RKO (cell line): ENCODE results near the gene MARK3.
A peak's percentile ranks its signal among the peaks of the same experiment; 100 is the strongest.

ENCODE experiments used
- DNase-seq: peaks from one replicate; pipeline ENCODE4 v3.0.0-alpha.2; 2016; ENCODE audit warnings: low spot score

MARK3 gene

GRCh38 chr14:103366741-103367140 lies 18.5 kb upstream of the MARK3 start:
- no peak for DNase-seq

DNA sequence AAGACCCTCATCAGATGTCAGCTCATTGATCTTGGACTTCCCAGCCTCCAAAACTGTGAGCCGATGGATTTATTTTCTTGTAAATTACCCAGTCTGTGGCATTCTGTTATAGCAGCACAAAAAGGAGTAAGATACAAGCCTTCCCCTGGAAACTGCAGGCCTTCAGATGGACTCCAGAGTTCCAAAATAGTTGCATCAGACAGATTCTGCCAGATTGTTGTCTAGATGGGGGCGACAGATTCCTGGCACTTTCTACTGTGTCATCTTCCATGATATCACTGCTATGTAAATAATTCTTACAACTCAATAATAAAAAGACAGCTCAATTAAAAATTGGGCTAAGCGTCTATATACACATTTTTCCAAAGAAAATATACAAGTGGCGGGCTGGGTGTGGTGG lies 17.2 kb upstream of the MARK3 start:
- DNase-seq = no peak

- no peak for DNase-seq
Measured at GRCh38 chr14:103370087-103370486, 15.1 kb upstream of the MARK3 start.

DNA sequence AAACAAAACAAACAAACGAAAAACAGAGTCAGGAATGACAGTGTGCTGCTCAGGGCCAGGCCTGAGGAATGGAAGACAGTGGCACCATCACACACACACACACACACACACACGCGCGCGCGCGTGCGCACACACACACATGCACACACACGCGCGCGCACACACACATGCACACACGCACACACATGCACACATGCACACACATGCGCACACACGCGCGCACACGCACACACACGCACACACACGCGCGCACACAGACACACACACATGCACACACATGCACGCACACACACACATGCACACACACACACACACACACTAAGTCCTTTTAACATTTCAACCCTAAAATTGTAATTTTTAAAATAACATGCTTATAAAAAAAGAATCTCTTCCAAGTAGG lies 13.2 kb upstream of the MARK3 start:
- DNase-seq = no peak

DNA sequence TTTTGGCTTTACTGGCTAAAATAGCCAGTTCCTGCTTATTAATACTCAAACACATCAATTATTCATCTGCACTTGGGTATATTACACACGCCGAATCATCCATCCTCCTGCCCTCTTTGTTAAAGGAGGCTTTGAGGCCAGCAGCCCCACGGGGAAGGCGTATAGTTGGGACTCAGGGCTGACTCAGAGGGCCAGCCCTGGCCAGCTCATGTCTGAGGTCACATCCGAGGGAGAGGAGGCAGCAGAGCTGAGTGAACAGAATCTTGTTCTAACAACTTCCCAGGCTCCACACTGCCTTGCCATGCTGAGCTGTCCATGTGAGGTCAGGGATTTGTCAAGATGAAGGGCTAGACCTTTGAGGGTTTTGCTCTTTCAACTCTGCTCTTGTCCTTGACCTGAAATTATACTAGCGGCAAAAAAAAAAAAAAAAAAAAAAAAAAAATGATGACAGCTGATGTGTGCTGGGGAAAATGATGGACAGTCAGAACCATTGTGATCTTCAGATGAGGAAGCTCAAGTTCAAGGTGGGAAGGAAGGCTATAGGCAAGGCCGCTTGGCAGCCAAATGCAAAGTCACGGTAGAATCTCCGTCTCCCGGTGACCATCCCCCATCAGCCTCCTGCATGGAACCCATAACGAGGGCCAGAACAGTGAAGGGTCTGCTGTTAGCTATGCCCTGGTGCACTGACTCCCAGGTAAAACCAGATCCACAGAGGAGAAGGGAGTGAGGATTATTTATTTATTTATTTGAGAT lies 12.5 kb upstream of the MARK3 start:
- DNase-seq = peak; percentile 98

DNA sequence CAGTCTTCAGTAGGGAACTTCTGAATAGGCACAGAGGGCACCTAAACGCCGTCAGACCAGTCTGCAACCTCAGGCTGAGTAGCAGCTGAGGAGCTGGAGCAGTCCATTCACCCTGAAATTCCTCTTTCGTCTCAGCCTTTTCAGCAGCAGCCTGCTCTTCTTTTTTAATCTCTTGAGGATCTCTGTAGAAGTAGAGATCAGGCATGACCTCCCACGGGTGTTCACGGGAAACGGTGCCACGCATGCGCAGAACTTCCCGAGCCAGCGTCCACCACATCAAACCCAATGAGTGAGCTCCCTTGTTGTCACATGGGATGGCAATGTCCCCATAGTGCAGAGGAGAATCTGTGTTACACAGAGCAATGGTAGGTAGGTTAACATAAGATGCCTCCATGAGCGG lies 11.1 kb upstream of the MARK3 start:
- DNase-seq = no peak

DNA sequence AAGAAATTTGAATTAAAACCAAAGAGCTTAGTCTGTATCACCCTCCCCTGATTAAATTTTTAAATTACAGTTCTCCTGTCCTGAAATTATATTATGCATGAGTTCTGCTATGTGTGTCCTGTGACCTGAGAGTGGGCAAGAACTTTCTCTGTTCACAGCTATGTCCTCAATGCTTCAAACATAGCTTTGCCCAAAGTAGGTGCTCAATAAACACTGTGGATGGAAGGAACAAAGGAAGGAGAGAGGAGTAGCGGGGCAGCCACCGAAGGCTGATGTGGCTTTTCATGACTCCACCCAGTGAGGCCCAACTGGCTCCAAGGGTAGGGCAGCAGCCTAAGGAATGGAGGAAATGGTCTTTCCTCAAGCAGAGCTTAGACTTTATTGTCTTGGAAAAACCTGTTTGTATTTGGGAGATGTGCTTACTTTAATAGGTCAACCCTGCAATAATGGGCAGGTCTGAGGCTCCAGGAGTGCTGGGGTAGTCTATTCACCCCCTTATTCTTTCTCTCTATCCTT lies 7.6 kb upstream of the MARK3 start:
- no peak for DNase-seq

- no peak for DNase-seq
Measured at GRCh38 chr14:103378038-103378854, 7.0 kb upstream of the MARK3 start.

DNA sequence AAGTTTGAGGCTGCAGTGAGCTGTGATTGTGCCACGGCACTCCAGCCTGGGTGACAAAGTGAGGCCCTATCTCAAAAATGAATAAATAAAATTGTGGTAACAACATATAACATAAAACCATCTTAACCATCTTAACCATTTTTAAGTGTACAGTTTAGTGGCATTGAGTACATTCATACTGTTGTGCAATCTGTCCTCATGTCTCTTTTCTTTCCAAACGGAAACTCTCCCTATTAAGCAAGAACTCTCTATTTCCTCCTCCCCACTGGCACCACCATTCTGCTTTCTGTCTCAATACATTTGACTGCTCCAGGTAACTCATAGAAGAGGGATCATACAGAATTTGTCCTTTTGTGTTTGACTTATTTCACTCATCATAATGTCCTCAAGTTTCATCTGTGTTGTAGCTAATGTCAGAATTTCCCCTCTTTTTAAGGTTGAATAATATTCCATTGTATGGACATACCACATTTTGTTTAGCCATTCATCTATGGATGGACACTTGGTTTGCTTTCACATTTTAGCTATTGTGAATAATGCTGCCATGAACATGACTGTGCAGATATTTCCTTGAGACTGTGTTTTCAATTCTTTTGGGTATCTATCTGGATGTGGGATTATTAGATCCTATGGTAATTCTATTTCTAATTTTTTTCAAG lies 4.4 kb upstream of the MARK3 start:
- DNase-seq = no peak

GRCh38 chr14:103382376-103382775 lies 2.8 kb upstream of the MARK3 start:
- DNase-seq = peak; percentile 44

- no peak for DNase-seq
Measured at GRCh38 chr14:103384450-103385151, 614 bp upstream of the MARK3 start.

GRCh38 chr14:103385929-103386712 lies 906 bp downstream of the MARK3 start:
- DNase-seq = peak; percentile 59

DNA sequence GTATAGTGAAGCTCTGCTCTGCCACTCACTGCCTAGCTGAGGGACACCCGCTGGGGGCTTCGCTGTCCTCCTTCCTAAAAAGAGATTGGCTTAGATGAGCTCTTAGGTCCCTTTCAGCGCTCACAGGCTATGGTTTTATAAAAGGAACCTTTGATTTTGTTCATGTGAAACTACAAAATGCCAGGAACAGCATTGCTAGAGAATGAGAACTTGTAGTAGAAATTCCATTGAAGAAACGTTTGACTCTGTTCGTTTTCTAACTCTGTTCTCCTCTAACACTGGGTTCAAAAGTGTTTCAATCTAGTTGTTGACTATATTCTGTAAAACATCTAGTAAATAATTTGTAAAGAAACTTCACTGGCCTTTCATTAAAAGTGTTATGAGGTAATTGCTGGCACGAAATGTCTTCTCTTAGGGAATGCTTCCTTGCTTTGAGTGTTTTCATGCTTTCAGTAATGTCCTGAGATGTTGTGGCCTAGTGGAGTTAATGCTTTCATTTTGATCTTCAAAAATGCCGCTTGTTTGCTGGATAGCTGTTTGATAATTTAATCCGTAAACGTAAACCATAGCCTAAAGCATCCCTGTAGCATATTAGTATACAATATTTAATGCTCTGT lies 1.6 kb downstream of the MARK3 start:
- DNase-seq = peak; percentile 43

- DNase-seq = no peak
Measured at GRCh38 chr14:103388664-103389063, 3.4 kb downstream of the MARK3 start.

DNA sequence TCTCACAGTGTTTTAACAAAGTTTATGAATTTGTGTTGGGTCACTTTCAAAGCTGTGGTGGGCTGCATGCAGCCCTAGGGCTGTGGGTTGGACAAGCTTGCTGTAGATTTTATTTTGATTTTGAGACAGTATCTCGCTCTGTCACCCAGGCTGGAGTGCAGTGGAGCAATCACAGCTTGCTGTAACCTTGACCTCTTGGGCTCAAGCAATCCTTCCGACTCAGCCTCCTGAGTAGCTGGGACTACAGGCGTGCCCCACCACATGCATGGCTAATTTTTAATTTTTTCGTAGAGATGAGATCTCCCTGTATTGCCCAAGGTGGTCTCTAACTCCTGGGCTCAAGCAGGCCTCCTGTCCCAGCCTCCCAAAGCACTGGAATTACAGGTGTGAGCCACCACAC lies 5.4 kb downstream of the MARK3 start:
- no peak for DNase-seq

DNA sequence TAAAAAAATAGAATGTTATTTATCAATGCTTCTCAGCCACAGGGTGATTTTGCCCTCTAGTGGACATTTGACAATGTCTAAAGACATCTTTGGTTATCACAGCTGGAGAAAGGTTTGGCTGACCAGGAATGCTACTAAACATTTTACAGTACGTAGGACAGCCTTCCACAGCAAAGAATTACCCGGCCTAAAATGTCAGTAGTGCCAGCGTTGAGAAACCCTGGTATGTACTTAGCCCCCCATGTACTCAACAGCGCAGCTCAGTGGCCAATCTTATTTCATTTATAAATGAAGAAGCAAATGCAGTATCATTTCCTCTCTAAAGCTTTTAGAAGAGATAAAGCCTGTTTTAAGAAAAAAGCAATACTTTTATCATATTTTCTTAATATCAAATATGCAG lies 5.8 kb downstream of the MARK3 start:
- DNase-seq = peak; percentile 75

DNA sequence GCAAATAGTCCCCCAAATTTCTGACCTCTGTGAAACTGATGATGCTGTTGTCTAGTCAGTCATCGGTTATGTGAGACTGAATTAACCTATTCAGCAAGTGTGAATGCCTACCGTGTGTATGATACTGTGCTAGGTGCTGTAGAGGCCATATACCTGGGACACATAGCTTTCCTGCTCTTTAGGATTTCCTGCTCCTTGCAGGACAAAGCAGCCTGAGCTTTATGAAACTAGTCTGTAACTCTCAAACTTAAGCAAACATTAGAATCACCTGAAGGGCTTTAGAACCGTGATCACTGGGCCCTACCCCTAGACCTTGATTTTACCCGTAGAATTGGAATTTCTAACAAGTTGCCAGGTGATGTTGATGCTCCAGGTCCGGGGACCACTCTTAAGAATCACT lies 6.9 kb downstream of the MARK3 start:
- DNase-seq = no peak

DNA sequence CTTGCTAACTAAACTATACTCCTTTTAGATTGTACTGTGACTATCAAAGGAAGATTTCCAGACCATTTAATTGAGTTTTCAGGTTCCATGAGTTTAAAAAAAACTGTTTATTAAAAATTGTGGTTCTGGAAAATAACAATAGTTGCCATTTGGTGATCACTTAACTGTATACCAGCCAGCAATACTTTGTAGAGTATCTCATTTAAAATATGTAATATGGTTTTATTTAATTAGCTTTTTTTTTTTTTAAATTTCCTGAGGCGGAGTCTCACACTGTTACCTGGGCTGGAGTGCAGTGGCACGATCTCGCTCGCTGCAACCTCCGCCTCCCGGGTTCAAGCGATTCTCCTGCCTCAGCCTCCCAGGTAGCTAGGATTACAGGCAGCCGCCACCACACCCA lies 7.4 kb downstream of the MARK3 start:
- no peak for DNase-seq

GRCh38 chr14:103393070-103393469 lies 7.9 kb downstream of the MARK3 start:
- no peak for DNase-seq

- peak; percentile 62 for DNase-seq
Measured at GRCh38 chr14:103393676-103394626, 8.7 kb downstream of the MARK3 start.
